HG02623 (cell line): ENCODE measurements around the gene DOCK4.

ENCODE experiments used
- ATAC-seq: cut with Tn5 transposase; IDR thresholded peaks from one replicate; pipeline ENCODE4 v1.9.1; 2021; ENCODE audit warnings: moderate library complexity; ENCODE audit not compliant: unreplicated experiment

DOCK4 gene

GRCh38 chr7:112084520-112084971 is 121.7 kb downstream of the DOCK4 start:
- peak; percentile 54 for ATAC-seq

GRCh38 chr7:112083776-112084355 is 122.3 kb downstream of the DOCK4 start:
- ATAC-seq: no peak

- no peak for ATAC-seq
Measured at GRCh38 chr7:112082306-112082705, 123.9 kb downstream of the DOCK4 start.

- ATAC-seq: no peak
Measured at GRCh38 chr7:112081778-112082177, 124.4 kb downstream of the DOCK4 start.

GRCh38 chr7:112080978-112081377 is 125.2 kb downstream of the DOCK4 start:
- peak; percentile 36 for ATAC-seq

GRCh38 chr7:112080441-112080840 is 125.8 kb downstream of the DOCK4 start:
- peak; percentile 78 for ATAC-seq

- ATAC-seq: no peak
Measured at GRCh38 chr7:112079673-112080072, 126.5 kb downstream of the DOCK4 start.

- no peak for ATAC-seq
Measured at GRCh38 chr7:112079122-112079521, 127.1 kb downstream of the DOCK4 start.

GRCh38 chr7:112076324-112076723 is 129.9 kb downstream of the DOCK4 start:
- no peak for ATAC-seq

GRCh38 chr7:112074464-112074863 is 131.7 kb downstream of the DOCK4 start:
- ATAC-seq: no peak

GRCh38 chr7:112073530-112073929 is 132.7 kb downstream of the DOCK4 start:
- no peak for ATAC-seq

- ATAC-seq: no peak
Measured at GRCh38 chr7:112072541-112073245, 133.5 kb downstream of the DOCK4 start.

GRCh38 chr7:112071856-112072255 is 134.3 kb downstream of the DOCK4 start:
- no peak for ATAC-seq

- no peak for ATAC-seq
Measured at GRCh38 chr7:112070674-112071256, 135.4 kb downstream of the DOCK4 start.

- ATAC-seq: no peak
Measured at GRCh38 chr7:112069879-112070321, 136.3 kb downstream of the DOCK4 start.

- no peak for ATAC-seq
Measured at GRCh38 chr7:112068967-112069366, 137.2 kb downstream of the DOCK4 start.

- no peak for ATAC-seq
Measured at GRCh38 chr7:112067632-112068540, 138.3 kb downstream of the DOCK4 start.

GRCh38 chr7:112067200-112067599 is 139.0 kb downstream of the DOCK4 start:
- ATAC-seq: no peak

- no peak for ATAC-seq
Measured at GRCh38 chr7:112065758-112066157, 140.4 kb downstream of the DOCK4 start.

- ATAC-seq: no peak
Measured at GRCh38 chr7:112064627-112065385, 141.4 kb downstream of the DOCK4 start.
